GM21825 (cell line): Measurements from ENCODE around the gene CDKN3.
"Not testable (repeated sequence)": the region's sequence is repeated elsewhere in the genome, so short reads cannot be mapped to it uniquely, and the experiment has no call there.

Experiments
- ATAC-seq: cut with Tn5 transposase; IDR thresholded peaks from one replicate; pipeline ENCODE4 v1.9.1; 2021; ENCODE audit warnings: mild to moderate bottlenecking, moderate library complexity; ENCODE audit not compliant: unreplicated experiment

CDKN3 gene

GRCh38 chr14:54369343-54369742 is 27.5 kb upstream of the CDKN3 start:
- no peak for ATAC-seq

GRCh38 chr14:54370323-54371198 is 26.2 kb upstream of the CDKN3 start:
- no peak for ATAC-seq

- no peak for ATAC-seq
Observed at GRCh38 chr14:54374117-54374884, 22.5 kb upstream of the CDKN3 start.

- ATAC-seq, result no peak
Observed at GRCh38 chr14:54377501-54377900, 19.3 kb upstream of the CDKN3 start.

GRCh38 chr14:54378893-54379292 is 17.9 kb upstream of the CDKN3 start:
- not testable (repeated sequence) for ATAC-seq

- ATAC-seq, result not testable (repeated sequence)
Observed at GRCh38 chr14:54380558-54380957, 16.2 kb upstream of the CDKN3 start.

- ATAC-seq, result no peak
Observed at GRCh38 chr14:54381821-54382220, 15.0 kb upstream of the CDKN3 start.

- no peak for ATAC-seq
Observed at GRCh38 chr14:54383835-54384234, 13.0 kb upstream of the CDKN3 start.

- no peak for ATAC-seq
Observed at GRCh38 chr14:54385556-54385955, 11.3 kb upstream of the CDKN3 start.

GRCh38 chr14:54387328-54387727 is 9.5 kb upstream of the CDKN3 start:
- ATAC-seq, result no peak

- no peak for ATAC-seq
Observed at GRCh38 chr14:54392131-54392859, 4.5 kb upstream of the CDKN3 start.

GRCh38 chr14:54392986-54393884 is 3.6 kb upstream of the CDKN3 start:
- ATAC-seq, result not testable (repeated sequence)

- ATAC-seq, result no peak
Observed at GRCh38 chr14:54394596-54394995, 2.2 kb upstream of the CDKN3 start.

- ATAC-seq, result no peak
Observed at GRCh38 chr14:54395284-54395683, 1.5 kb upstream of the CDKN3 start.

GRCh38 chr14:54395716-54396115 is 1.1 kb upstream of the CDKN3 start:
- no peak for ATAC-seq

GRCh38 chr14:54396183-54396492 is 669 bp upstream of the CDKN3 start:
- no peak for ATAC-seq

GRCh38 chr14:54399560-54399959 is 2.8 kb downstream of the CDKN3 start:
- ATAC-seq, result no peak

- not testable (repeated sequence) for ATAC-seq
Observed at GRCh38 chr14:54403401-54404005, 6.7 kb downstream of the CDKN3 start.

GRCh38 chr14:54410215-54410614 is 13.4 kb downstream of the CDKN3 start:
- no peak for ATAC-seq

- no peak for ATAC-seq
Observed at GRCh38 chr14:54411371-54411770, 14.6 kb downstream of the CDKN3 start.
